Measurements from ENCODE around the gene TTLL5. TPM values are rescaled to one million over a fixed set of nuclear protein-coding genes. Genes with fewer than 3 reads are reported as not detected.

The TTLL5 gene
- total RNA-seq, 4 donors from 2014 or later, result 32.4 to 183 (median 40.6) TPM

DNA sequence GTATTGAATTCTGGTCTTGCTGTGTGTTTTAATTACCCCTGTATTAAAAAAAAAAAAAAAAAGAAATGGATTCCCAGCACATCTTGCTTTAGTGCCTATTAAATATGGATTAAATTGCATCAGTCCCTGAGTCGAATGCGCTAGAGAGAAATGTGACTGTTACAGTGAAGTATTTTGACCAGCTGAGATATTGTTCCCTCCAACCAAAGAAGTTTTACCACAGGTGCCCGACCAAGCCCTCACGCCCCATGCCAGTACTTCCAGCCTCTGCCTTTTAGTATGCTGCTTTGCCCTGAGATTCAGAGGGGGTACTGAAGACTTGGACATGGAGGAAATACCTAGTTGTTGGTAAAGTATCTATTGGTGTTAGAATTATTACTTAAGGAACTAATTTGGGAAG lies 159.7 kb downstream of the TTLL5 start:
- Histone ChIP-seq H3K4me3 (no peak overlapping the region), H3K9me3 (no peaks in the 10 kb centered on the region), H3K27ac (peak overlapping the region; percentile 82 to 89), H3K27me3 (no peaks in the 10 kb centered on the region), H3K4me1 (peaks cover 11 to 22% of the 10 kb centered on the region in 2 donors), H3K36me3 (no peaks in the 10 kb centered on the region)
- DNase-seq, result no peak
- TF ChIP-seq, protein P1, sequence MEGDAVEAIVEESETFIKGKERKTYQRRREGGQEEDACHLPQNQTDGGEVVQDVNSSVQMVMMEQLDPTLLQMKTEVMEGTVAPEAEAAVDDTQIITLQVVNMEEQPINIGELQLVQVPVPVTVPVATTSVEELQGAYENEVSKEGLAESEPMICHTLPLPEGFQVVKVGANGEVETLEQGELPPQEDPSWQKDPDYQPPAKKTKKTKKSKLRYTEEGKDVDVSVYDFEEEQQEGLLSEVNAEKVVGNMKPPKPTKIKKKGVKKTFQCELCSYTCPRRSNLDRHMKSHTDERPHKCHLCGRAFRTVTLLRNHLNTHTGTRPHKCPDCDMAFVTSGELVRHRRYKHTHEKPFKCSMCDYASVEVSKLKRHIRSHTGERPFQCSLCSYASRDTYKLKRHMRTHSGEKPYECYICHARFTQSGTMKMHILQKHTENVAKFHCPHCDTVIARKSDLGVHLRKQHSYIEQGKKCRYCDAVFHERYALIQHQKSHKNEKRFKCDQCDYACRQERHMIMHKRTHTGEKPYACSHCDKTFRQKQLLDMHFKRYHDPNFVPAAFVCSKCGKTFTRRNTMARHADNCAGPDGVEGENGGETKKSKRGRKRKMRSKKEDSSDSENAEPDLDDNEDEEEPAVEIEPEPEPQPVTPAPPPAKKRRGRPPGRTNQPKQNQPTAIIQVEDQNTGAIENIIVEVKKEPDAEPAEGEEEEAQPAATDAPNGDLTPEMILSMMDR (IDR thresholded peaks at IDR 0.05), result no peak
- TF ChIP-seq POLR2A (IDR thresholded peaks at IDR 0.05), result no peak
- intact Hi-C loops (cut with DNase I; ENCODE audit: low total_unique reads), result no loop called here

DNA sequence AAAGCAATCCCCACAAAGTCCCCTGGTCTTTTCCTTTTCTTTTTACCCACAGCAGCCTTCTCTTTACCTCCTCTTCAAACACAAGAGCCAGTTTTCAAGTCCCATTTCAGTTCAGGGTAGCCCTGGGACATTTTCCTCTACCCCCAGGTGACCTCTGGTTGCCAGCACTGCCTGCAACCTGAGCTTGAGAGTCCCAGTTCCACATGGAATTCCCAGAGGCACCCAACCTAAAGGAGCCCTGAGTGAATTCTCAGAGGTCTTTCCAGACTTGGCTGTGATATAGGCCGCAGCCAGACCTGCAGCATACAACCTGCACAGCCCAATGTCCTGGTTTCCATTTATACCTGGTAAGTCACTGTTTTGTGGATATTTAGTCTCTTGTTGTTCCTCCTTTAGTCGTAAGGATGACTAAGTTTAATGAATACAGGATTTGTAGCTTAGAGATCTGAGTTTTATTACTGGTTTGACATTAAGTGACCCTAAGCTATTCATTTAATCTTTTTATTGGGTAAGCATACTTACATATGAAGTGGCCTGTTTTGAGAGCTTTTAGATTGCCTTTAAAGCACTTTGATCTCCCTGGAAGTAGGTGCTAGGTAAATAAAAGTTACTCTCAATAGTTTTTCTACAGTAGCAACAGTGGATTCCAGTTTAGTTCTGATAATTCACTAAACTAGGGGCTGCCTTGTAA lies 160.9 kb downstream of the TTLL5 start:
- Histone ChIP-seq H3K36me3 (no peaks in the 10 kb centered on the region), H3K27me3 (no peaks in the 10 kb centered on the region), H3K4me1 (peaks cover 11 to 22% of the 10 kb centered on the region in 2 donors), H3K27ac (peak overlapping the region; percentile 82 to 89), H3K9me3 (no peaks in the 10 kb centered on the region), H3K4me3 (no peak overlapping the region)
- intact Hi-C loops (cut with DNase I; ENCODE audit: low total_unique reads), result no loop called here
- DNase-seq, result no peak
- no peak for TF ChIP-seq POLR2A (IDR thresholded peaks at IDR 0.05)
- TF ChIP-seq, protein P1 (IDR thresholded peaks at IDR 0.05), result peak in 1 of 4 experiments; percentile 11

DNA sequence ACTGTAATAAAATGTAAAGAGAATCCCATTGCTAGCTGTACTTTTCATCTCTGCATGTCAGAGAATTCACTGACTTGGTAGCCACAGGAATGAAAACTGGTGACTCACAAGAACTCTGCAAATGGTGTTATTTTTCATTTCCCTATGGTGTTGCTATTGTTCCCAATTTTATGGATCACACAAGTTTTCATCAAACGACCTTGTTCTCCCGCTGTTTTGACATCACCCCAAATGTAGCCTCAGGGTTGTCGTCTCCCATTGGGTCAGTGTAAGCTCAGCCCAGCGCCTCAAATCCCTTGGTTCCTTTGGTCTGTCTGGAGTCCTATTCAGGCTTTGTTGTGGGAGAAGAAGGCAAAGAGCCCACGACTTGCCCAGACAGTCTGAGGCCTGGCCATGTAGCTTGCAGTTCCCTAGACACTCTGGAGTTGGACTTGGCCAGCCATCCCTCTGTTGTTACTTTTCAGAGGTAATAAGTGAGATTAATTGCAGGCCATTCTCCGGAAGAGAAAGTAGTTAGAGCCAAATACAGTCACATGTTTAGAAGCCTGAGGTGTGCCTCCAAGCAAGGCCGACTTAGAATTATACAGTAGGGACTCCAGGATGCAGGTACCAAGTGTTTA lies 161.6 kb downstream of the TTLL5 start:
- Histone ChIP-seq H3K27me3 (no peaks in the 10 kb centered on the region), H3K9me3 (no peaks in the 10 kb centered on the region), H3K36me3 (no peaks in the 10 kb centered on the region), H3K4me3 (no peak overlapping the region), H3K4me1 (peaks cover 11 to 22% of the 10 kb centered on the region in 2 donors), H3K27ac (peak overlapping the region; percentile 82 to 89)
- TF ChIP-seq, protein P1 (IDR thresholded peaks at IDR 0.05), result no peak
- TF ChIP-seq POLR2A (IDR thresholded peaks at IDR 0.05), result no peak
- intact Hi-C loops (cut with DNase I; ENCODE audit: low total_unique reads), result no loop called here
- peak in 1 of 2 donors; percentile 39 for DNase-seq

DNA sequence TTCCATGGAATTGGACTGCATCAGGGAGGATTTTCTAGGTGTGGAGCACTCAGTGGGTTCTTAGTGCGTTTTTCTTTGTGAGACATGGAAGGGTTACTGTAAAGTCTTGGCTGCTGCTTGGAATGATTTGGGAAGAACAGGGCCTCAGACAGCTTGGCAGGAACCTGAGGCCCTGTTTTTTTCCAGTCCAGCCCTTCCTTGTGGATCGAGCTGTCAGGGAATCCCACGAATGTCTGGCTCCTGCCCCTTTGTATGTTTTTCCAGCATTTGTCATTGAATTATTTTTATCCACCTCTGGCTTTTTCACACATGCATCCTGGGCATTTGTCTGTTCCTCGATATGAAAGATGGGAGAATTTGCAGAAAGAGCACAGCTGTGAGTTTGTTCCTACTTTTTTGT lies 162.3 kb downstream of the TTLL5 start:
- no peak for TF ChIP-seq POLR2A (IDR thresholded peaks at IDR 0.05)
- TF ChIP-seq, protein P1 (IDR thresholded peaks at IDR 0.05), result no peak
- Histone ChIP-seq H3K36me3 (no peaks in the 10 kb centered on the region), H3K9me3 (no peaks in the 10 kb centered on the region), H3K27ac (peak overlapping the region; percentile 82 to 89), H3K27me3 (no peaks in the 10 kb centered on the region), H3K4me1 (peaks cover 11 to 22% of the 10 kb centered on the region in 2 donors), H3K4me3 (no peak overlapping the region)
- intact Hi-C loops (cut with DNase I; ENCODE audit: low total_unique reads), result no loop called here
- DNase-seq, result peak; percentile 57 to 58

DNA sequence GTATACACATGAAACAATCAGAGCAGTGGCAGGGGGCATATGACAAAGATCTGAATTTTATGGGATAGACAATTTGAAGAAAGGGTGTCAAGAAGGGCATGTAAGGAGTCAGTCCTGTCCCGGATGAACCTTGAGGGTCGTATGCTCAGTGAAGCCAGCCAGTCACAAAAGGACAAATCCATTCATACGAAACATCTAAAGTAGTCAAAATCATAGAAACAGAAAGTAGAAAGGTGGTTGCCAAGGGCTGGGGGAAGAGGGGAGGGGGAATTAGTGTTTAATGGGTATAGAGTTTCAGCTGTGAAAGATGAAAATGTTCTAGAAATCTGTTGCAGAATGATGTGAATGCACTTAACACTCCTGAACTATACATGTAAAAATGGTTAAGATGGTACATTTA lies 163.3 kb downstream of the TTLL5 start:
- intact Hi-C loops (cut with DNase I; ENCODE audit: low total_unique reads), result no loop called here

More for the DNA sequence above, 163.3 kb downstream of the TTLL5 start:
- DNase-seq, result no peak
- Histone ChIP-seq H3K36me3 (no peaks in the 10 kb centered on the region), H3K9me3 (no peaks in the 10 kb centered on the region), H3K27me3 (no peaks in the 10 kb centered on the region), H3K4me1 (peaks cover 11 to 22% of the 10 kb centered on the region in 2 donors), H3K4me3 (no peak overlapping the region), H3K27ac (peak overlapping the region; percentile 82 to 89)
- no peak for TF ChIP-seq POLR2A (IDR thresholded peaks at IDR 0.05)
- TF ChIP-seq, protein P1 (IDR thresholded peaks at IDR 0.05), result no peak
